Activated naive CD8-positive, alpha-beta T cell (primary cell): ENCODE measurements around the gene ASMTL.
A peak's percentile ranks its signal among the peaks of the same experiment; 100 is the strongest.
"Not testable (repeated sequence)": the region's sequence is repeated elsewhere in the genome, so short reads cannot be mapped to it uniquely, and the experiment has no call there.

Experiments used
- H3K27ac Mint-ChIP-seq: one replicate; pipeline ENCODE4 v1.8.0; 2021; ENCODE audit warnings: mixed read lengths
- H3K27me3 Mint-ChIP-seq: one replicate; pipeline ENCODE4 v1.8.0; 2021; ENCODE audit warnings: mixed read lengths
- H3K36me3 Mint-ChIP-seq: one replicate; pipeline ENCODE4 v1.8.0; 2021; ENCODE audit warnings: mixed read lengths
- H3K4me1 Mint-ChIP-seq: one replicate; pipeline ENCODE4 v1.8.0; 2021; ENCODE audit warnings: low read depth, mixed read lengths
- H3K4me3 Mint-ChIP-seq: one replicate; pipeline ENCODE4 v1.8.0; 2021; ENCODE audit warnings: mild to moderate bottlenecking, mixed read lengths
- H3K9me3 Mint-ChIP-seq: one replicate; pipeline ENCODE4 v1.8.0; 2021; ENCODE audit warnings: low read depth, mixed read lengths

ASMTL gene

GRCh38 chrX:1388651-1389050 lies 64.1 kb downstream of the ASMTL start:
- H3K9me3 Mint-ChIP-seq, result no peaks in the 10 kb centered on the region
- peaks cover 34% of the 10 kb centered on the region for H3K4me1 Mint-ChIP-seq
- peak overlapping the region; percentile 68 for H3K27ac Mint-ChIP-seq
- H3K36me3 Mint-ChIP-seq, result peaks cover 4% of the 10 kb centered on the region
- H3K4me3 Mint-ChIP-seq, result peak overlapping the region; percentile 91
- no peaks in the 10 kb centered on the region for H3K27me3 Mint-ChIP-seq

GRCh38 chrX:1387141-1387776 lies 65.5 kb downstream of the ASMTL start:
- H3K4me3 Mint-ChIP-seq, result peak overlapping the region; percentile 91

GRCh38 chrX:1386338-1387127 lies 66.2 kb downstream of the ASMTL start:
- H3K4me3 Mint-ChIP-seq, result peak overlapping the region; percentile 17
- no peaks in the 10 kb centered on the region for H3K9me3 Mint-ChIP-seq
- H3K36me3 Mint-ChIP-seq, result peaks cover 4% of the 10 kb centered on the region
- H3K27ac Mint-ChIP-seq, result peak overlapping the region; percentile 70
- no peaks in the 10 kb centered on the region for H3K27me3 Mint-ChIP-seq
- H3K4me1 Mint-ChIP-seq, result peaks cover 30% of the 10 kb centered on the region

More at GRCh38 chrX:1387141-1387776, 65.5 kb downstream of the ASMTL start:
- Mint-ChIP-seq H3K9me3 (no peaks in the 10 kb centered on the region), H3K27ac (no peak overlapping the region), H3K36me3 (peaks cover 4% of the 10 kb centered on the region), H3K27me3 (no peaks in the 10 kb centered on the region), H3K4me1 (peaks cover 30% of the 10 kb centered on the region)

- Mint-ChIP-seq H3K4me3 (no peak overlapping the region), H3K4me1 (peaks cover 25% of the 10 kb centered on the region), H3K27me3 (no peaks in the 10 kb centered on the region), H3K36me3 (peaks cover 2% of the 10 kb centered on the region), H3K9me3 (no peaks in the 10 kb centered on the region), H3K27ac (no peak overlapping the region)
These were observed 67.2 kb downstream of the ASMTL start for GRCh38 chrX:1385253-1386223.

- Mint-ChIP-seq H3K27me3 (no peaks in the 10 kb centered on the region), H3K4me1 (peaks cover 27% of the 10 kb centered on the region), H3K36me3 (peaks cover 2% of the 10 kb centered on the region), H3K4me3 (no peak overlapping the region), H3K9me3 (no peaks in the 10 kb centered on the region), H3K27ac (no peak overlapping the region)
These were observed 68.0 kb downstream of the ASMTL start for GRCh38 chrX:1384658-1385252.

GRCh38 chrX:1380672-1381233 lies 72.0 kb downstream of the ASMTL start:
- Mint-ChIP-seq H3K27me3 (no peaks in the 10 kb centered on the region), H3K4me1 (peaks cover 5% of the 10 kb centered on the region), H3K9me3 (no peaks in the 10 kb centered on the region), H3K36me3 (no peaks in the 10 kb centered on the region), H3K27ac (no peak overlapping the region), H3K4me3 (no peak overlapping the region)

GRCh38 chrX:1378306-1378759 lies 74.4 kb downstream of the ASMTL start:
- Mint-ChIP-seq H3K4me1 (peaks cover 5% of the 10 kb centered on the region), H3K9me3 (no peaks in the 10 kb centered on the region), H3K27me3 (no peaks in the 10 kb centered on the region), H3K36me3 (no peaks in the 10 kb centered on the region), H3K27ac (no peak overlapping the region), H3K4me3 (no peak overlapping the region)

- no peak overlapping the region for H3K4me3 Mint-ChIP-seq
- no peaks in the 10 kb centered on the region for H3K4me1 Mint-ChIP-seq
- no peaks in the 10 kb centered on the region for H3K27me3 Mint-ChIP-seq
- no peaks in the 10 kb centered on the region for H3K9me3 Mint-ChIP-seq
- H3K27ac Mint-ChIP-seq, result no peak overlapping the region
- no peaks in the 10 kb centered on the region for H3K36me3 Mint-ChIP-seq
These were observed 84.4 kb downstream of the ASMTL start for GRCh38 chrX:1368385-1368698.

- H3K36me3 Mint-ChIP-seq, H3K27ac Mint-ChIP-seq, H3K4me1 Mint-ChIP-seq, H3K4me3 Mint-ChIP-seq, H3K9me3 Mint-ChIP-seq, H3K27me3 Mint-ChIP-seq: not testable (repeated sequence)
These were observed 86.3 kb downstream of the ASMTL start for GRCh38 chrX:1366363-1366762.

- peaks cover 7% of the 10 kb centered on the region for H3K36me3 Mint-ChIP-seq
These were observed 90.8 kb downstream of the ASMTL start for GRCh38 chrX:1361910-1362309.

GRCh38 chrX:1361275-1361674 lies 91.4 kb downstream of the ASMTL start:
- Mint-ChIP-seq H3K36me3 (peaks cover 7% of the 10 kb centered on the region), H3K27me3 (no peaks in the 10 kb centered on the region), H3K9me3 (no peaks in the 10 kb centered on the region), H3K4me3 (no peak overlapping the region), H3K4me1 (peaks cover 5% of the 10 kb centered on the region), H3K27ac (no peak overlapping the region)

More at GRCh38 chrX:1361910-1362309, 90.8 kb downstream of the ASMTL start:
- no peak overlapping the region for H3K4me3 Mint-ChIP-seq
- H3K9me3 Mint-ChIP-seq, result no peaks in the 10 kb centered on the region
- H3K27me3 Mint-ChIP-seq, result no peaks in the 10 kb centered on the region
- H3K4me1 Mint-ChIP-seq, result peaks cover 5% of the 10 kb centered on the region
- H3K27ac Mint-ChIP-seq, result peak overlapping the region; percentile 3

- Mint-ChIP-seq H3K4me3 (no peak overlapping the region), H3K27me3 (no peaks in the 10 kb centered on the region), H3K4me1 (peaks cover 5% of the 10 kb centered on the region), H3K9me3 (no peaks in the 10 kb centered on the region), H3K27ac (no peak overlapping the region), H3K36me3 (peaks cover 7% of the 10 kb centered on the region)
These were observed 92.5 kb downstream of the ASMTL start for GRCh38 chrX:1360171-1360570.

- no peak overlapping the region for H3K27ac Mint-ChIP-seq
These were observed 93.2 kb downstream of the ASMTL start for GRCh38 chrX:1359477-1359873.

GRCh38 chrX:1358793-1359476 lies 93.8 kb downstream of the ASMTL start:
- Mint-ChIP-seq H3K9me3 (no peaks in the 10 kb centered on the region), H3K4me3 (no peak overlapping the region), H3K4me1 (peaks cover 8% of the 10 kb centered on the region), H3K27me3 (no peaks in the 10 kb centered on the region), H3K36me3 (peaks cover 7% of the 10 kb centered on the region), H3K27ac (no peak overlapping the region)

More at GRCh38 chrX:1359477-1359873, 93.2 kb downstream of the ASMTL start:
- H3K4me3 Mint-ChIP-seq, result no peak overlapping the region
- H3K4me1 Mint-ChIP-seq, result peaks cover 5% of the 10 kb centered on the region
- H3K36me3 Mint-ChIP-seq, result peaks cover 7% of the 10 kb centered on the region
- no peaks in the 10 kb centered on the region for H3K9me3 Mint-ChIP-seq
- H3K27me3 Mint-ChIP-seq, result no peaks in the 10 kb centered on the region
